HepG2 (cell line): ENCODE data around the gene ARPC1A. TPM values are rescaled to one million over a fixed set of nuclear protein-coding genes. Genes with fewer than 3 reads are reported as not detected.

Source experiments
- ATAC-seq: fragments of 200-7000 bp; cut with Tn5 transposase; 3 replicates; pipeline ENCODE4 v1.9.1; 2020; ENCODE audit warnings: mild to moderate bottlenecking, moderate library complexity
- BruUV-seq: library from RNA; stranded (reverse); fragments of 400-500 nt; replicated peaks from 2 replicates; lab custom pipeline; 2021; lab: Mats Ljungman, UMichigan
- CTCF ChIA-PET: fragments of 300-600 bp; formaldehyde crosslinking; extraction: SDS; loops from one replicate; lab custom pipeline; 2021; ENCODE audit warnings: low total read pairs, inconsistent platforms, low intra/inter-chr PET ratio; lab: Yijun Ruan, JAX
- POLR2A ChIA-PET: fragments of 350-600 bp; sonication (Branson Sonifier 250); formaldehyde crosslinking; loops from one replicate; lab custom pipeline; 2020; ENCODE audit warnings: antibody characterized with exemption, inconsistent platforms; lab: Yijun Ruan, JAX
- DNase-seq: peaks from one replicate; pipeline ENCODE4 v3.0.0-alpha.2; 2015; ENCODE audit warnings: low spot score
- FAIRE-seq: peaks from 3 replicates; lab custom pipeline; 2011; peaks lifted over from hg19 to GRCh38; lab: Jason Lieb, UNC
- H2AFZ ChIP-seq: one replicate; pipeline ENCODE4 v1.6.1; 2011; ENCODE audit warnings: low read length, inconsistent platforms
- H3K27ac ChIP-seq: fragments of 300-600 bp; 3 replicates; pipeline ENCODE4 v1.8.0; 2011; ENCODE audit warnings: mixed run types, mild to moderate bottlenecking, mixed read lengths, low read length, inconsistent platforms; ENCODE audit not compliant: insufficient read depth; ENCODE audit errors: extremely low read length
- H3K27me3 ChIP-seq, 2 experiments: fragments of 200-600 bp in 1 of 2; 2 replicates in 1 of 2; 3 replicates in 1 of 2; pipeline versions ENCODE4 v1.6.0 to v1.8.0; 2011; ENCODE audit warnings: low read length in 2 of 2, mild to moderate bottlenecking in 2 of 2, moderate library complexity in 2 of 2, inconsistent platforms in 1 of 2; ENCODE audit not compliant: insufficient read depth in 2 of 2, control insufficient read depth in 1 of 2
- H3K36me3 ChIP-seq, 2 experiments: fragments of 200-600 bp in 1 of 2; replicated peaks in 1 of 2; 2 replicates in 1 of 2; 3 replicates in 1 of 2; pipeline versions ENCODE4 v1.5.1 to v1.8.0; 2011; ENCODE audit warnings: low read length in 2 of 2, inconsistent platforms in 1 of 2; ENCODE audit not compliant: insufficient read depth in 2 of 2, control insufficient read depth in 1 of 2
- H3K4me1 ChIP-seq: 2 replicates; pipeline ENCODE4 v1.5.1; 2012; ENCODE audit warnings: low read length, inconsistent platforms; ENCODE audit not compliant: insufficient read depth
- H3K4me2 ChIP-seq: 2 replicates; pipeline ENCODE4 v1.6.0; 2011; ENCODE audit warnings: low read depth, low read length, inconsistent platforms
- H3K4me3 ChIP-seq, 3 experiments: fragments of 200-600 bp in 1 of 3; sonication (generic), shearing (Covaris generic) in 1 of 3; replicated peaks in 1 of 3; 2 replicates each; pipeline ENCODE4 v1.5.1; 2011 to 2016; ENCODE audit warnings: low read length in 3 of 3, inconsistent platforms in 2 of 3, low read depth in 2 of 3, mild to moderate bottlenecking in 2 of 3, control low read depth in 1 of 3, mixed read lengths in 1 of 3; ENCODE audit not compliant: insufficient read depth in 1 of 3
- H3K79me2 ChIP-seq: one replicate; pipeline ENCODE4 v1.6.1; 2011; ENCODE audit warnings: low read length, inconsistent platforms; ENCODE audit not compliant: insufficient read depth
- H3K9ac ChIP-seq: 2 replicates; pipeline ENCODE4 v1.6.0; 2011; ENCODE audit warnings: mild to moderate bottlenecking, low read depth, low read length, inconsistent platforms; ENCODE audit not compliant: insufficient read depth
- H3K9me3 ChIP-seq: 2 replicates; pipeline ENCODE4 v1.5.1; 2012; ENCODE audit warnings: mild to moderate bottlenecking, low read length
- H4K20me1 ChIP-seq: 2 replicates; pipeline ENCODE4 v1.6.0; 2011; ENCODE audit warnings: inconsistent platforms, mild to moderate bottlenecking, low read length, moderate library complexity; ENCODE audit not compliant: insufficient read depth
- ARNT2 ChIP-seq: sonication (generic); formaldehyde crosslinking; IDR thresholded peaks from 2 replicates; pipeline ENCODE4 v1.8.0; 2022; ENCODE audit warnings: mild to moderate bottlenecking, low read depth, missing genetic modification reagents, moderate library complexity
- FLYWCH1 ChIP-seq: sonication (generic); formaldehyde crosslinking; IDR thresholded peaks from 2 replicates; pipeline ENCODE4 v1.8.1; 2023; ENCODE audit warnings: mild to moderate bottlenecking, missing genetic modification reagents
- FOXA3 ChIP-seq: IDR thresholded peaks from 2 replicates; pipeline ENCODE4 v1.6.1; 2016; ENCODE audit warnings: missing genetic modification reagents, missing compliant biosample characterization
- MEF2D ChIP-seq: sonication (generic); formaldehyde crosslinking; IDR thresholded peaks from 2 replicates; pipeline ENCODE4 v1.5.1; 2020; ENCODE audit warnings: mild to moderate bottlenecking, missing genetic modification reagents
- NFATC3 ChIP-seq: sonication (generic); formaldehyde crosslinking; IDR thresholded peaks from 2 replicates; pipeline ENCODE4 v1.5.1; 2020; ENCODE audit warnings: mild to moderate bottlenecking, missing genetic modification reagents
- NFE2 ChIP-seq: sonication (generic); formaldehyde crosslinking; IDR thresholded peaks from 2 replicates; pipeline ENCODE4 v1.4.0; 2020; ENCODE audit warnings: missing genetic modification reagents
- NR2F6 ChIP-seq, 2 experiments: IDR thresholded peaks; 2 replicates each; pipeline ENCODE4 v1.6.1; 2016; ENCODE audit warnings: antibody characterized with exemption in 1 of 2, mild to moderate bottlenecking in 1 of 2
- POLR2G ChIP-seq: fragments of 200-400 bp; formaldehyde crosslinking; IDR thresholded peaks from 2 replicates; pipeline ENCODE4 v1.6.1; 2018; ENCODE audit warnings: mild to moderate bottlenecking, low read depth, low read length, moderate library complexity
- SMAD1 ChIP-seq: sonication (generic); formaldehyde crosslinking; IDR thresholded peaks from 2 replicates; pipeline ENCODE4 v1.4.0; 2020; ENCODE audit warnings: missing genetic modification reagents, low read depth, mild to moderate bottlenecking, borderline replicate concordance
- ZBTB34 ChIP-seq: sonication (generic); formaldehyde crosslinking; IDR thresholded peaks from 2 replicates; pipeline ENCODE4 v1.8.0; 2022; ENCODE audit warnings: mild to moderate bottlenecking, missing genetic modification reagents
- ZNF343 ChIP-seq: sonication (generic); formaldehyde crosslinking; IDR thresholded peaks from 2 replicates; pipeline ENCODE4 v1.4.0; 2020; ENCODE audit warnings: mild to moderate bottlenecking, missing genetic modification reagents
- ZNF350 ChIP-seq: sonication (generic); formaldehyde crosslinking; IDR thresholded peaks from 2 replicates; pipeline ENCODE4 v1.4.0; 2020; ENCODE audit warnings: mild to moderate bottlenecking, low read depth, missing genetic modification reagents, borderline replicate concordance
- ZNF616 ChIP-seq: sonication (generic); formaldehyde crosslinking; IDR thresholded peaks from 2 replicates; pipeline ENCODE4 v1.5.0; 2020; ENCODE audit warnings: low read depth, mild to moderate bottlenecking, missing genetic modification reagents
- ZNF776 ChIP-seq: sonication (generic); formaldehyde crosslinking; IDR thresholded peaks from 2 replicates; pipeline ENCODE4 v1.4.0; 2020; ENCODE audit warnings: mild to moderate bottlenecking, missing genetic modification reagents
- ZNF850 ChIP-seq: sonication (generic); formaldehyde crosslinking; conservative IDR thresholded peaks from 2 replicates; pipeline ENCODE4 v1.9.0; 2021; ENCODE audit warnings: mild to moderate bottlenecking, missing genetic modification reagents
- WGBS: methylation state at CpG from one replicate; pipeline ENCODE4 v1.1.6; 2017; ENCODE audit warnings: low lambda C conversion rate; 5-methylcytosine and 5-hydroxymethylcytosine counted together
- in situ Hi-C: cut with HindIII; loops from 2 replicates; pipeline ENCODE4 v1.10.0; 2017; ENCODE audit warnings: low pct_unique_long_range_greater_than_20kb; ENCODE audit not compliant: extremely low pct_ligation_motif_present
- intact Hi-C: fragments of 100-400 bp; cut with micrococcal nuclease; formaldehyde crosslinking; loops from one replicate; pipeline ENCODE4 v1.10.0; 2022; ENCODE audit not compliant: unreplicated experiment
- polyA plus RNA-seq, 8 experiments: library from polyadenylated mRNA; depleted of rRNA in 3 of 8; stranded (reverse) in 7 of 8; unstranded in 1 of 8; fragments of >200 nt; fragmentation: Illumina TruSeq in 4 of 8; extraction: Trizol in 4 of 8; gene quantifications; 2 replicates each; pipeline versions ENCODE4 v1.2.1 to v1.2.3, GENCODE V29; 2011 to 2016; ENCODE audit warnings: low read depth in 4 of 8, missing spikeins in 1 of 8, mixed read lengths in 1 of 8; ENCODE audit not compliant: insufficient read depth in 1 of 8
- total RNA-seq, 5 experiments: library from RNA; depleted of rRNA; stranded (reverse); fragments of >200 nt; fragmentation: Illumina TruSeq; extraction: Trizol; gene quantifications; 2 replicates each; pipeline ENCODE4 v1.2.3, GENCODE V29; 2016; ENCODE audit warnings: low read depth in 1 of 5
- TF ChIP-seq, protein P1 (sequence below): sonication (generic); formaldehyde crosslinking; IDR thresholded peaks from 2 replicates; pipeline ENCODE4 v1.4.0; 2020; ENCODE audit warnings: missing genetic modification reagents
- TF ChIP-seq, protein P2 (sequence below): fragments of 450-650 bp; IDR thresholded peaks from 2 replicates; pipeline ENCODE4 v1.6.1; 2017; ENCODE audit warnings: mild to moderate bottlenecking

Gene ARPC1A
- total and polyA plus RNA-seq, 2 of the 13 experiments (the other 11 are each of a cell fraction or from before 2014, with no cell fraction given): 44.3 to 88.5 TPM

- in situ Hi-C loops (no loop called here), intact Hi-C loops (no loop called here)
- Histone ChIP-seq H3K79me2 (no peaks in the 10 kb centered on the region), H3K36me3 (no peaks in the 10 kb centered on the region), H3K4me3 (no peak overlapping the region), H3K27ac (no peak overlapping the region), H3K9me3 (no peaks in the 10 kb centered on the region), H3K9ac (no peak overlapping the region), H3K27me3 (no peaks in the 10 kb centered on the region; a peak in 1 of 5 replicates), H2AFZ (no peak overlapping the region), H4K20me1 (no peaks in the 10 kb centered on the region), H3K4me1 (peaks cover 13% of the 10 kb centered on the region; the same call in 1 of the 2 replicates), H3K4me2 (no peak overlapping the region)
- DNase-seq (no peak), ATAC-seq (no peak), FAIRE-seq (no peak)
- POLR2A ChIA-PET: no interaction called here
- BruUV-seq: no TSS peak
- CTCF ChIA-PET: no interaction called here
- TF ChIP-seq, protein P1, sequence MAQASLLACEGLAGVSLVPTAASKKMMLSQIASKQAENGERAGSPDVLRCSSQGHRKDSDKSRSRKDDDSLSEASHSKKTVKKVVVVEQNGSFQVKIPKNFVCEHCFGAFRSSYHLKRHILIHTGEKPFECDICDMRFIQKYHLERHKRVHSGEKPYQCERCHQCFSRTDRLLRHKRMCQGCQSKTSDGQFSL (CRISPR knock-in tag): no peak
- TF ChIP-seq NR2F6 (IDR thresholded peaks at IDR 0.05) (no peak), NR2F6 (CRISPR knock-in tag; IDR thresholded peaks at IDR 0.05) (no peak), MEF2D (no peak), POLR2G (no peak), FOXA3 (CRISPR knock-in tag) (no peak), SMAD1 (CRISPR knock-in tag) (no peak), ZNF343 (CRISPR knock-in tag) (no peak), ARNT2 (CRISPR knock-in tag) (no peak), ZNF350 (CRISPR knock-in tag) (no peak), ZNF776 (CRISPR knock-in tag) (no peak), ZNF616 (CRISPR knock-in tag) (no peak), NFATC3 (no peak), NFE2 (CRISPR knock-in tag) (no peak), ZNF850 (no peak), FLYWCH1 (no peak), ZBTB34 (CRISPR knock-in tag) (no peak)
- TF ChIP-seq, protein P2, sequence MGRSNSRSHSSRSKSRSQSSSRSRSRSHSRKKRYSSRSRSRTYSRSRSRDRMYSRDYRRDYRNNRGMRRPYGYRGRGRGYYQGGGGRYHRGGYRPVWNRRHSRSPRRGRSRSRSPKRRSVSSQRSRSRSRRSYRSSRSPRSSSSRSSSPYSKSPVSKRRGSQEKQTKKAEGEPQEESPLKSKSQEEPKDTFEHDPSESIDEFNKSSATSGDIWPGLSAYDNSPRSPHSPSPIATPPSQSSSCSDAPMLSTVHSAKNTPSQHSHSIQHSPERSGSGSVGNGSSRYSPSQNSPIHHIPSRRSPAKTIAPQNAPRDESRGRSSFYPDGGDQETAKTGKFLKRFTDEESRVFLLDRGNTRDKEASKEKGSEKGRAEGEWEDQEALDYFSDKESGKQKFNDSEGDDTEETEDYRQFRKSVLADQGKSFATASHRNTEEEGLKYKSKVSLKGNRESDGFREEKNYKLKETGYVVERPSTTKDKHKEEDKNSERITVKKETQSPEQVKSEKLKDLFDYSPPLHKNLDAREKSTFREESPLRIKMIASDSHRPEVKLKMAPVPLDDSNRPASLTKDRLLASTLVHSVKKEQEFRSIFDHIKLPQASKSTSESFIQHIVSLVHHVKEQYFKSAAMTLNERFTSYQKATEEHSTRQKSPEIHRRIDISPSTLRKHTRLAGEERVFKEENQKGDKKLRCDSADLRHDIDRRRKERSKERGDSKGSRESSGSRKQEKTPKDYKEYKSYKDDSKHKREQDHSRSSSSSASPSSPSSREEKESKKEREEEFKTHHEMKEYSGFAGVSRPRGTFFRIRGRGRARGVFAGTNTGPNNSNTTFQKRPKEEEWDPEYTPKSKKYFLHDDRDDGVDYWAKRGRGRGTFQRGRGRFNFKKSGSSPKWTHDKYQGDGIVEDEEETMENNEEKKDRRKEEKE: no peak
- WGBS: 78% methylated on average over 5 of the region's 5 CpGs
Observed at GRCh38 chr7:99296471-99296870, 29.2 kb upstream of the ARPC1A start.
